ENCODE results near the gene MTCL1.

The MTCL1 gene

GRCh38 chr18:8812631-8813030 is 107.3 kb downstream of the MTCL1 start:
- DNase-seq (ENCODE audit: low spot score): no peak

DNA sequence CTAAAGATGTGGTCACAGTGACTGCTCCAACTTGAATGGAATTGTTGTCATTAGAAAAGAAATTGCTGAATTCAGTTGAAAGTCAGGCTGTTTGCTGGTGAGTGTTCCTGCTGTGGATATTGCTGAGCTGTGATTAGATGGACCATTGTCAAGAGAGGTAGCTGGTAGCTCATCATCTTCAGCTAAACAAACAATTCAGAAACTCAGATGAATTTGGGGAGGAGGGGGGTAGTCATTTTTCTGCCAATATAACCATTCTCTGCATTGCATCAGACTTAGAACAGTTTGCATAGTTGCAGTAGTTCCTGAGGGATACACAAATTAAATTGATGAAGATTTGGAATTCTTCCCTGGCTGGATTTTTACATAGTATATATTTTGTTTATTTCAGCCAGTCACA is 108.3 kb downstream of the MTCL1 start:
- DNase-seq (ENCODE audit: low spot score): no peak

DNA sequence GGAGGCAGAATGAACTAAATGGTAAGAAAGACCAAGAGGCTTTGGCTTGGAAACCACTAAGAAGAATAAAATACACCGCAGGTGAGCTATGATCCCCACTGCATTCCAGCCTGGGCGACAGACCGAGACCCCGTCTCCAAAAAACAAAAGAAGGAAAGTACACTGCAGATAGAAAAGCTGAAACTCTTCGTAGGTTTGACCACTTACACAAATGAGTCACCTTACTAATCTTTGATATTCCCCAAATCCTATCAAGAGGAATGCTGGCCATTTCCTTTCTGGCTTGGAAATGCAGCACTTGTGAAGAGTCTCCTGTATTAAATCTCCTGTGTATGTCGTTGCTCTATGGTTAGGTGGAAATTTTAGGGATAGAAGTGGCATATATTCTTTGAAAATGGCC is 108.8 kb downstream of the MTCL1 start:
- no peak for DNase-seq (ENCODE audit: low spot score)

DNA sequence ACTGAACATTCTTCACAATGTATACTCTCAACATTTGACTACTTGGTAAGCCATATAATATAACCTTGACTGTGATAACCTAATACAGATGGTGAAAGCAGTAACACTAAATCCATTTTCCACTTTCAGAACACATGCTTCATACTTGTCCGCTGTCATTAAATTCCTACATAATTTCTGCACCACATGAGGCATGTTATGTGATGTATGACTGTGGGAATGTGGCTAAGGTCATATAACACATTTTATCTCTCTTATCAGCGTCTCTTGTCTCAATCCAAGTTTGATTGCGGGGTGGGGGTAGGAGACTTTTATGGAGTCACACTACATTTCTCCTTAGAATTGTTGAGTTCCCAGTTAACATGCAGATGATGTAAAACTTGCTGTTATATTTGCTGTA is 110.9 kb downstream of the MTCL1 start:
- no peak for DNase-seq (ENCODE audit: low spot score)

DNA sequence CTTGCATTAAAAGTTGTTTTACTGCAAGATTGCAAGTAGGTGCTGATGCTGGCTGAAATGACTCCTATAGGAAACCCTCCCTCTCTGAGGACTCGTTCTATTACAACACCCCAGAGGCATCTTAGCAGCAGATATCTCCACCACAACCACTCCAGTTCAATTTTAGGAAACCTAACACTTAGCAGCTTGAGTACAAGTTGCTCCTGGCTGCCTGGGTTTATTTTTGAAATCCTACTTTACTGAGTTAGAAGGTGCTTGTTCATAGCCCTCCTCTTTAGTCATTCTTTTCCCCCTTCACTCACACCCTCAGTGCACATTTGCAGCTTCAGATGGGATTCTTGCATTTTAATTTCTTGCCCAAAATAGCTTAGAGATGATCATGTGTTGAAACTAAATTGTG is 111.5 kb downstream of the MTCL1 start:
- DNase-seq (ENCODE audit: low spot score): no peak

GRCh38 chr18:8818982-8819381 is 113.6 kb downstream of the MTCL1 start:
- DNase-seq (ENCODE audit: low spot score): no peak

GRCh38 chr18:8820396-8821082 is 115.2 kb downstream of the MTCL1 start:
- peak; percentile 39 for DNase-seq (ENCODE audit: low spot score)

- DNase-seq (ENCODE audit: low spot score): no peak
These were observed 115.7 kb downstream of the MTCL1 start for GRCh38 chr18:8821083-8821465.

DNA sequence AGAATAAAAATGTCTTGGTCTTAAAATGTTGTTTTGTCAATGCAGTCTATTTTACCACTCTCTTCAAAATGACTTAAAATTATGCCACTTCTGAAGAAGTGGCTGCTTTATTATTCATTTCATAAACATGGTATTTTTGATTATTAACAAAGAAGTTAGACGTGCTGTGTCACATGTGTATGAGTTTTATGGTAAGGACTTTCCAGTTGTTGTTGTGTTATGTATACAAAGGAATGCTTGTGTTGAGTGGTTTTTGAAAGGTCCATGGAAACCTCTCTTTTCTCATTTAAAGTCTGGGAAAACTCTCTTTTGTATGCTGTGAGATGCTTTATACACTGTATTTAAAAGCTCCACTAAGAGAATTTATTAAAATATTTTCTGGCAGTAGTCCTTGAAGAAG is 116.2 kb downstream of the MTCL1 start:
- DNase-seq (ENCODE audit: low spot score): no peak

- no peak for DNase-seq (ENCODE audit: low spot score)
These were observed 117.3 kb downstream of the MTCL1 start for GRCh38 chr18:8822643-8823042.

- no peak for DNase-seq (ENCODE audit: low spot score)
These were observed 118.2 kb downstream of the MTCL1 start for GRCh38 chr18:8823530-8823929.

- DNase-seq (ENCODE audit: low spot score): no peak
These were observed 119.5 kb downstream of the MTCL1 start for GRCh38 chr18:8824846-8825245.

GRCh38 chr18:8825273-8825672 is 119.9 kb downstream of the MTCL1 start:
- no peak for DNase-seq (ENCODE audit: low spot score)

- no peak for DNase-seq (ENCODE audit: low spot score)
These were observed 120.5 kb downstream of the MTCL1 start for GRCh38 chr18:8825729-8826375.

DNA sequence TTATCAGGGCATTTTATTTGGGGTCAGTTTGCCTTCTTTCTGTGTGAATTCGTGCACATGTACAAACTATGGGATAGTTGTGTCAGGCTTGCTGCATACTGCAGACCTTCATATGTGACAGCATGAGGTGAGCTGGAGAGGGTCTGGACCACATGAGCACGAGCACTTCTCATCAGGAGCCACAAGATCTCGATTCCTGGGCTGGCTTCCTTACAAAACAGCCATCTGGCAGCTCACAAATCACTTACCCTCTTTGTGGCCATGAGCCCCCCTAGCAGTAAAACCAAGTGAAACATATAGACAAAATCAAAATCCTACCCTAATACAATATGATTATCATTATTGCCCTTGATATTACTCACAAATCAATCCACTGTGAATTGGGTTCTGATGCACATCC is 121.2 kb downstream of the MTCL1 start:
- no peak for DNase-seq (ENCODE audit: low spot score)

DNA sequence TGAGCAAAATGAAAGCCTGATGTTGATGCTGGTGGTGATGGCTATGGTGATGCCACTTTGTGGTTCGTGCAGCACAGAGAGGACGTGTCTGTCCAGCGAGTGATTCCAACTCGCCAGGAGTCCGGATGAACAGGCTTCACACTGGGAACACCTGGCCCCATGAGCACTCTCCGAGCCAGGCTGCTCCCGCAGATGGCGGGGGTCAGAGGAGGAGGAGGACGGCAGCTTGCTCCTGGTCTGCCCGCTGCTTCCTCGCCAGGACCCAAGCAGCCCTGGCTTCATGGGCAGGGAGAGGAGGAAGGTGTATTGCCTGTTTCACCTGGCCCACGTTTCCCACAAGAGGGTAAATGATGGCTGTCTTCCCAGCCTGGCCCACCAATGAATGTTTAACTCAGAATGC is 121.6 kb downstream of the MTCL1 start:
- no peak for DNase-seq (ENCODE audit: low spot score)

DNA sequence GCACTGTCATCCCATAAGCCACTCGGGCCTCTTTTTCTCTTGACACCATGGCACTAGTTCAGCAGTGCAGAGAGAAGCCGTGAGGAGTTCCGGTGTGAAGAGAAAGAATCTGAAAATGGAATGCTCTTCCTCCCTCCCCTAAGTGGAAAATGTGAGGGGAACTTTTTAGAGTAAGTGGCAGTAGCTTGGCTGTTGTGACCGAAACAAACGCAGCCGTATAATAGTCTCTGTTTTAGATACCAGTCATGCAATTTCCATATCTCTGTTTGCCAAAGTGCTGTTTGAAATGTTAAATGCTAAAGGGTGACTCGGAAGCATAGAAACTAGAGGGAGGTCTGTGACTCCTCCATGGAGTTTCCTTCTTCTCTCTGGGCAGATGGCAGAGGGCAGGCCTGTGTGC is 122.9 kb downstream of the MTCL1 start:
- DNase-seq (ENCODE audit: low spot score): no peak

GRCh38 chr18:8828798-8829197 is 123.4 kb downstream of the MTCL1 start:
- no peak for DNase-seq (ENCODE audit: low spot score)

- no peak for DNase-seq (ENCODE audit: low spot score)
These were observed 125.0 kb downstream of the MTCL1 start for GRCh38 chr18:8830067-8831060.

DNA sequence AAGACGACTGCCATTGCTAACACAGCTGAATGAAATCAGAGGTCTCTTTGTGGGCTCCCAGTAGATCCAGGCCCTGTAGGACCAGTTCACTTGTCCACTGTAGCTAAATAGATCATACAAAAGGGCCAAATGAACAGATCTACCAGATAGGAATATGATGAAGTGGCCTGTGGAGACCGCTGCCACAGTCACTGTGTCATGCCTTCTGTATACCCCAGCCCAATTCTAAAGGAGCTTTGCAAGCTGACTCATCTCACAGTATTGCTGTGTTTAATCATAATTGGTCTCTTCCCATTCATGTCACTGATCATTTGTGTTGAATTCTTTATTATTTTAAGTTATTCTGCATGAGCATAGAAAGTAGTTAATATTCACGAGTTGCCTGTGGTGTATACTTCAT is 125.8 kb downstream of the MTCL1 start:
- no peak for DNase-seq (ENCODE audit: low spot score)

DNA sequence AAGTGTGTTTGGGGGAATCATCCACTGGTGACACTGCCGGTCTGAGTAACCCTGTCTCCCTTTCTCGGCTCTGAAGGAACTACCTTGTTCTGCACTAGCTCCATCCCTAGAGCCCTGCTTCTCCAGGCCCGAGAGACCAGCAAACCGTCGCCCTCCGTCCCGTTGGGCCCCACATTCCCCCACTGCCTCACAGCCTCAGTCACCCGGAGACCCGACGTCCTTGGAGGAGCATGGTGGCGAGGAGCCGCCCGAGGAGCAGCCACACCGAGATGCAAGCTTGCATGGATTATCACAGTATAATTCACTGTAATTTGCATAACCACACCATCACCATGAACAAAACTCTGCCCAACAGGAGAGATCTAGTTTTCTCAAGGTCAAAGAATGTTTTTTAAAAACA is 126.2 kb downstream of the MTCL1 start:
- no peak for DNase-seq (ENCODE audit: low spot score)

DNA sequence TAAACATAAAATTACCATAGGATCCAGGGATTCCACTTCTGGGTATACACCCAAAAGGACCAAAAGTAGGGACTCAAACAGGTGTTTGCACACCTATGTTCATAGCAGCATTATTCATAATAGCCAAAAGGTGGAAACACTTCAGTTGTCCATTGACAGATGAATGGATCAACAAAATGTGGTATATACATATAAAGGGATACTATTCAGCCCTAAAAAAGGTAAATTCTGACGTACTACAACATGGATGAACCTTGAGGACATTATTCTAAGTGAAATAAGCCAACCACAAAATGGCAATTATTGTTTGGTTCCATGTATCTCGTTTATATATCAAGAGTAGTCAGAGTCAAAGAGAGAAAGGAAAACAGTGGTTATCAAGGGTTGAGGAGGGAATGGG is 128.1 kb downstream of the MTCL1 start:
- DNase-seq (ENCODE audit: low spot score): no peak

DNA sequence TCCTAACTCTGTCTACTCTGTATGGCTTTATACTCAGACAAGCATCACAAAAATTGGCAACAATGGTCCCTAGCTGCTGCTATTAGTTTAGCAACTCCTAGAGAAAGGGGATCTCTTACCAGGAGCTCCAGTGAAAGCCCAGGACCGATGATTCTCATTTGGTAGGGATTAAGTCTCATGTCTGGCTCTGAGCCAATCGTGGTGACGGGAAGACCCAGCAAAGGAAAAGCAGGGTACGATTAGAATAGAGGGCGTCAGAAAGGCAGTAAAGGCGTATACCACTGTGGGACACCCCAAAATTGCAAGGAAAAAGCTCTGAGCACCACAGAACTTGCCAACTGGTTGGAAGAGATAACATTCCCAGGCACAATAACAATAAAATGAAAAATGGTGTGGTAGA is 129.5 kb downstream of the MTCL1 start:
- DNase-seq (ENCODE audit: low spot score): peak; percentile 27
